ENCODE measurements around the gene ZNF396. TPM values are rescaled to one million over a fixed set of nuclear protein-coding genes. Genes with fewer than 3 reads are reported as not detected.

ZNF396 gene
- polyA plus RNA-seq, 2 of the 4 experiments (the other 2 are of a cell fraction) = 0.94 to 1.3 TPM

DNA sequence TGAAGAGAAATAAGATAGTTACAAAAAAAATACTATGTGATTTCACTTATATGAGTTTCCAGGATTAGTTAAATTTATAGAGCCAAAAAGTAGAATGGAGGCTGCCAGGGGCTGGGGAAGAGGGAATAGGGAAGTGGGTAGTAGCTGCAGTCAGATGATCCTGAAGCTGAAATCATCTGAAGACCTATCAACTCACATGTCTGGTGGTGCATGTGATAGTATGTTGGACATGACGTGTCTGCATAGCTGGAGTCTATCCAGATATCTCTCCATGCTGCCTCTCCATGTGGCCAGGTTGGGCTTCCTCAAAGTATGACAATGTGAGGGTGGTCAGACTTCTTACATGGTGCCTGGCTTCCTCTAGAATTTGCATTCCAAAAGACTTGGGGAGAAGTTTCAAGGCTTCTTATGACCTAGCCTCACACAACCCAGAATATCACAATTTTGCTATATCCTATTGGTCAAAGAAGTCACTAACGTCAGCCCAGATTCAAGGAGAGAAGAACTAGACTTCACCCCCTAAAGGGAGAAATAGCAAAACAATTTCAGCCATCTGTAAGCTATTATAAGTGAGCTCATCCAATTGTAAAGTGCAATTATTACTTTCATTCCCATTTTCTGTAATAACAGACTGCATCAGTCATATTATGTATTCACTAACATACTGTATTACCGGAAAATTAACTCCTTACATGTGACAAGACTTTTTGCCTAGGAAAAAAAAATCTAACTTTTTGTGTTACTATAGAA lies 14.0 kb upstream of the ZNF396 start:
- Histone ChIP-seq H3K4me3 (no peak overlapping the region), H3K4me2 (no peak overlapping the region), H3K9me3 (no peaks in the 10 kb centered on the region; the same call in 2 of the 3 replicates), H3K4me1 (0 out of 3 replicates have a peak, but pooled peaks cover 12% of the 10 kb centered on the region), H3K27ac (no peak overlapping the region)
- FAIRE-seq = no peak
- WGBS (ENCODE audit: missing lambda C conversion rate) = 39% methylated on average over 3 of the region's 3 CpGs
- no peak for TF ChIP-seq MYC (IDR thresholded peaks at IDR 0.05; ENCODE audit: borderline replicate concordance, low read length)
- TF ChIP-seq, protein P1, sequence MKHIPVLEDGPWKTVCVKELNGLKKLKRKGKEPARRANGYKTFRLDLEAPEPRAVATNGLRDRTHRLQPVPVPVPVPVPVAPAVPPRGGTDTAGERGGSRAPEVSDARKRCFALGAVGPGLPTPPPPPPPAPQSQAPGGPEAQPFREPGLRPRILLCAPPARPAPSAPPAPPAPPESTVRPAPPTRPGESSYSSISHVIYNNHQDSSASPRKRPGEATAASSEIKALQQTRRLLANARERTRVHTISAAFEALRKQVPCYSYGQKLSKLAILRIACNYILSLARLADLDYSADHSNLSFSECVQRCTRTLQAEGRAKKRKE (CRISPR knock-in tag; IDR thresholded peaks at IDR 0.05; ENCODE audit: low read depth) = no peak
- TF ChIP-seq PHF8 (IDR thresholded peaks at IDR 0.05; ENCODE audit: borderline replicate concordance, low read depth) = no peak
- TF ChIP-seq, protein P2, sequence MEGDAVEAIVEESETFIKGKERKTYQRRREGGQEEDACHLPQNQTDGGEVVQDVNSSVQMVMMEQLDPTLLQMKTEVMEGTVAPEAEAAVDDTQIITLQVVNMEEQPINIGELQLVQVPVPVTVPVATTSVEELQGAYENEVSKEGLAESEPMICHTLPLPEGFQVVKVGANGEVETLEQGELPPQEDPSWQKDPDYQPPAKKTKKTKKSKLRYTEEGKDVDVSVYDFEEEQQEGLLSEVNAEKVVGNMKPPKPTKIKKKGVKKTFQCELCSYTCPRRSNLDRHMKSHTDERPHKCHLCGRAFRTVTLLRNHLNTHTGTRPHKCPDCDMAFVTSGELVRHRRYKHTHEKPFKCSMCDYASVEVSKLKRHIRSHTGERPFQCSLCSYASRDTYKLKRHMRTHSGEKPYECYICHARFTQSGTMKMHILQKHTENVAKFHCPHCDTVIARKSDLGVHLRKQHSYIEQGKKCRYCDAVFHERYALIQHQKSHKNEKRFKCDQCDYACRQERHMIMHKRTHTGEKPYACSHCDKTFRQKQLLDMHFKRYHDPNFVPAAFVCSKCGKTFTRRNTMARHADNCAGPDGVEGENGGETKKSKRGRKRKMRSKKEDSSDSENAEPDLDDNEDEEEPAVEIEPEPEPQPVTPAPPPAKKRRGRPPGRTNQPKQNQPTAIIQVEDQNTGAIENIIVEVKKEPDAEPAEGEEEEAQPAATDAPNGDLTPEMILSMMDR (IDR thresholded peaks at IDR 0.05) = no peak
- no peak for TF ChIP-seq HOXB13 (CRISPR knock-in tag; IDR thresholded peaks at IDR 0.05; ENCODE audit: low read depth)
- DNase-seq (ENCODE audit: low read depth in 1 of 2, low spot score in 1 of 2) = no peak
- ATAC-seq = no peak
- CTCF ChIA-PET = interaction anchor here (1.4 kb wide), 1 partner anchor 17 kb away, joined by 4 read pairs; no protein-coding TSS in a partner anchor
- POLR2A ChIA-PET = no interaction called here

DNA sequence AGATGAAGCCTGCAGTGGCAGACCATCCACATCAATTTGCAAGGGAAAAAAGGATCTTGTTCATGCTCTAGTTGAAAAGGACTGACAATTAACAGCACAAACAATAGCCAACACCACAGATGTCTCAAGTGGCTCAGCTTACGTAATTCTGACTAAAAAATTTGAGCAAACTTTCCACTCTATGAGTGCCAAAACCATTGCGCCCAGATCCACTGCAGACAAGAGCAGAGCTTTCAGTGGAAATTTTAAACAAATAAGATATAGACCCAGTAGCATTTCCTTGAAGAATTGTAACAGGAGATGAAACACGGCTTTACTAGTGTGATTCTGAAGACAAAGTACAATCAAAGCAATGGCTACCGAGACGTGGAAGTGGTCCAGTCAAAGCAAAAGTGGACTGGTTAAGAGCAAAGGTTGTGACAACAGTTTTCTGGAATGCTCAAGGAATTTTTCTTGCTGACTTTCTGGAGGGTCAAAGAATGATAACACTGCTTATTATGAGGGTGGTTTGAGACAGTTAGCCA lies 12.0 kb upstream of the ZNF396 start:
- no peak overlapping the region for H3K4me3 ChIP-seq
- peak overlapping the region in 1 of 2 experiments; percentile 57; a peak in 3 of 6 replicates for H3K27ac ChIP-seq
- no peak for DNase-seq (ENCODE audit: low read depth in 1 of 2, low spot score in 1 of 2)
- no peaks in the 10 kb centered on the region; the same call in 2 of the 3 replicates for H3K9me3 ChIP-seq
- ChIA-PET CTCF (interaction anchor here (1.1 kb wide), 1 partner anchor 12 kb away, joined by 3 read pairs; no protein-coding TSS in a partner anchor), POLR2A (no interaction called here)
- ATAC-seq = no peak
- 43% methylated on average over 5 of the region's 5 CpGs for WGBS (ENCODE audit: missing lambda C conversion rate)
- FAIRE-seq = no peak
- TF ChIP-seq EHF (CRISPR knock-in tag; IDR thresholded peaks at IDR 0.05) (no peak), JUNB (IDR thresholded peaks at IDR 0.05) (no peak)
- 0 out of 3 replicates have a peak, but pooled peaks cover 12% of the 10 kb centered on the region for H3K4me1 ChIP-seq
- H3K4me2 ChIP-seq = peak overlapping the region; percentile 43; the same call in 2 of the 3 replicates

DNA sequence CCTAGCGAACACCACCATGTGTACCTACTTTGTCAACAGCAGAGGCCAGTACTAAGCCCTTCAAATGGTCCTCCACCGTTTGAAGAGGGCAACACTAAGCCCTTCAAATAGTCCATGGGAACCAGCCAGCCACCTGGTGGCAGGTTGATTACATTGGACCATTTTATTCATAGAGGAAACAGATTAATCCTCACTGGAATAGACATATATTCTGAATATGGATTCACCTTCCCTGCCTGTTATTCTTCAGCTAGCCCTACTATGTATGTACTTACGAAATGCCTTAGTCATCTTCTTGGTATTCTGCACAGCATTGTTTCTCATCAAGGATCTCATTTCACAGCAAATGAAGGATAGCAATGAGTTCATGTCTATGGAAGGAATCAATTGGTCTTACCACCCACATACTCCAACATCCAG lies 10.0 kb upstream of the ZNF396 start:
- no peak for TF ChIP-seq JUNB (IDR thresholded peaks at IDR 0.05)
- TF ChIP-seq, protein P3, sequence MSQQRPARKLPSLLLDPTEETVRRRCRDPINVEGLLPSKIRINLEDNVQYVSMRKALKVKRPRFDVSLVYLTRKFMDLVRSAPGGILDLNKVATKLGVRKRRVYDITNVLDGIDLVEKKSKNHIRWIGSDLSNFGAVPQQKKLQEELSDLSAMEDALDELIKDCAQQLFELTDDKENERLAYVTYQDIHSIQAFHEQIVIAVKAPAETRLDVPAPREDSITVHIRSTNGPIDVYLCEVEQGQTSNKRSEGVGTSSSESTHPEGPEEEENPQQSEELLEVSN (IDR thresholded peaks at IDR 0.05; ENCODE audit: borderline replicate concordance, low read depth) = no peak
- no peak for TF ChIP-seq ZFP36 (IDR thresholded peaks at IDR 0.05; ENCODE audit: borderline replicate concordance, partially characterized antibody)
- no peak for TF ChIP-seq HOXB5 (CRISPR knock-in tag; IDR thresholded peaks at IDR 0.05)
- TF ChIP-seq, protein P4, sequence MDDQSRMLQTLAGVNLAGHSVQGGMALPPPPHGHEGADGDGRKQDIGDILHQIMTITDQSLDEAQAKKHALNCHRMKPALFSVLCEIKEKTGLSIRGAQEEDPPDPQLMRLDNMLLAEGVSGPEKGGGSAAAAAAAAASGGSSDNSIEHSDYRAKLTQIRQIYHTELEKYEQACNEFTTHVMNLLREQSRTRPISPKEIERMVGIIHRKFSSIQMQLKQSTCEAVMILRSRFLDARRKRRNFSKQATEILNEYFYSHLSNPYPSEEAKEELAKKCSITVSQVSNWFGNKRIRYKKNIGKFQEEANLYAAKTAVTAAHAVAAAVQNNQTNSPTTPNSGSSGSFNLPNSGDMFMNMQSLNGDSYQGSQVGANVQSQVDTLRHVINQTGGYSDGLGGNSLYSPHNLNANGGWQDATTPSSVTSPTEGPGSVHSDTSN (IDR thresholded peaks at IDR 0.05) = no peak
- TF ChIP-seq, protein P5, sequence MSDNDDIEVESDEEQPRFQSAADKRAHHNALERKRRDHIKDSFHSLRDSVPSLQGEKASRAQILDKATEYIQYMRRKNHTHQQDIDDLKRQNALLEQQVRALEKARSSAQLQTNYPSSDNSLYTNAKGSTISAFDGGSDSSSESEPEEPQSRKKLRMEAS (IDR thresholded peaks at IDR 0.05) = no peak
- no peak for TF ChIP-seq GATA3 (IDR thresholded peaks at IDR 0.05; ENCODE audit: borderline replicate concordance)
- no peak for TF ChIP-seq HOXA7 (CRISPR knock-in tag; IDR thresholded peaks at IDR 0.05)
- TF ChIP-seq MAZ (IDR thresholded peaks at IDR 0.05; ENCODE audit: borderline replicate concordance, low read depth, low read length) = no peak
- TF ChIP-seq MAFK (IDR thresholded peaks at IDR 0.05; ENCODE audit: partially characterized antibody) = no peak
- TF ChIP-seq, protein P6, sequence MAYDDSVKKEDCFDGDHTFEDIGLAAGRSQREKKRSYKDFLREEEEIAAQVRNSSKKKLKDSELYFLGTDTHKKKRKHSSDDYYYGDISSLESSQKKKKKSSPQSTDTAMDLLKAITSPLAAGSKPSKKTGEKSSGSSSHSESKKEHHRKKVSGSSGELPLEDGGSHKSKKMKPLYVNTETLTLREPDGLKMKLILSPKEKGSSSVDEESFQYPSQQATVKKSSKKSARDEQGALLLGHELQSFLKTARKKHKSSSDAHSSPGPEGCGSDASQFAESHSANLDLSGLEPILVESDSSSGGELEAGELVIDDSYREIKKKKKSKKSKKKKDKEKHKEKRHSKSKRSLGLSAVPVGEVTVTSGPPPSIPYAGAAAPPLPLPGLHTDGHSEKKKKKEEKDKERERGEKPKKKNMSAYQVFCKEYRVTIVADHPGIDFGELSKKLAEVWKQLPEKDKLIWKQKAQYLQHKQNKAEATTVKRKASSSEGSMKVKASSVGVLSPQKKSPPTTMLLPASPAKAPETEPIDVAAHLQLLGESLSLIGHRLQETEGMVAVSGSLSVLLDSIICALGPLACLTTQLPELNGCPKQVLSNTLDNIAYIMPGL (CRISPR knock-in tag; IDR thresholded peaks at IDR 0.05; ENCODE audit: borderline replicate concordance) = no peak
- no peak for TF ChIP-seq KDM1A (IDR thresholded peaks at IDR 0.05; ENCODE audit: low read depth)
- no peak for TF ChIP-seq NR3C1 (IDR thresholded peaks at IDR 0.05)
- no peak for TF ChIP-seq HDAC2 (IDR thresholded peaks at IDR 0.05)
- WGBS (ENCODE audit: missing lambda C conversion rate) = 49% methylated on average over 3 of the region's 3 CpGs
- H3K4me1 ChIP-seq = 0 out of 3 replicates have a peak, but pooled peaks cover 12% of the 10 kb centered on the region
- ATAC-seq (peak; percentile 62 to 84; a peak in 5 of 6 replicates), FAIRE-seq (no peak), DNase-seq (ENCODE audit: low read depth in 1 of 2, low spot score in 1 of 2) (peak in 1 of 2 experiments; percentile 44)
- ChIA-PET POLR2A (no interaction called here), CTCF (interaction anchor here (1.0 to 1.5 kb wide), 7 partner anchors 8 to 506 kb away, joined by 3 to 5 read pairs (median 3); no protein-coding TSS in a partner anchor)
- peak overlapping the region; percentile 48; the same call in 2 of the 3 replicates for H3K4me2 ChIP-seq
- H3K27ac ChIP-seq = peak overlapping the region in 1 of 2 experiments; percentile 39; a peak in 3 of 6 replicates
- H3K9me3 ChIP-seq = no peaks in the 10 kb centered on the region
- no peak overlapping the region for H3K4me3 ChIP-seq
